HUES64 (cell line): ENCODE data around the gene MMP25.

Source experiments
- H3K27ac ChIP-seq: 2 replicates; pipeline ENCODE4 v1.7.0; 2013; ENCODE audit warnings: low read depth, low read length, inconsistent platforms
- H3K27me3 ChIP-seq: 2 replicates; pipeline ENCODE4 v1.6.1; 2013; ENCODE audit warnings: mild to moderate bottlenecking, low read length; ENCODE audit not compliant: insufficient read depth
- H3K36me3 ChIP-seq: 2 replicates; pipeline ENCODE4 v1.6.1; 2013; ENCODE audit warnings: mild to moderate bottlenecking, low read length; ENCODE audit not compliant: insufficient read depth
- H3K4me1 ChIP-seq: 2 replicates; pipeline ENCODE4 v1.6.1; 2013; ENCODE audit warnings: mild to moderate bottlenecking, low read length, moderate library complexity; ENCODE audit not compliant: insufficient read depth
- H3K4me3 ChIP-seq: 2 replicates; pipeline ENCODE4 v1.5.1; 2013; ENCODE audit warnings: mild to moderate bottlenecking, low read length, moderate library complexity
- H3K9ac ChIP-seq: 2 replicates; pipeline ENCODE4 v1.6.1; 2013; ENCODE audit warnings: mild to moderate bottlenecking, low read depth, low read length
- H3K9me3 ChIP-seq: 2 replicates; pipeline ENCODE4 v1.6.1; 2013; ENCODE audit warnings: low read depth, low read length; ENCODE audit not compliant: insufficient read depth
- WGBS: fragments of 150-250, 120-280 bp; methylation state at CpG from one replicate; pipeline ENCODE4 v1.1.7; 2013; ENCODE audit warnings: missing lambda C conversion rate; 5-methylcytosine and 5-hydroxymethylcytosine counted together

The MMP25 gene

DNA sequence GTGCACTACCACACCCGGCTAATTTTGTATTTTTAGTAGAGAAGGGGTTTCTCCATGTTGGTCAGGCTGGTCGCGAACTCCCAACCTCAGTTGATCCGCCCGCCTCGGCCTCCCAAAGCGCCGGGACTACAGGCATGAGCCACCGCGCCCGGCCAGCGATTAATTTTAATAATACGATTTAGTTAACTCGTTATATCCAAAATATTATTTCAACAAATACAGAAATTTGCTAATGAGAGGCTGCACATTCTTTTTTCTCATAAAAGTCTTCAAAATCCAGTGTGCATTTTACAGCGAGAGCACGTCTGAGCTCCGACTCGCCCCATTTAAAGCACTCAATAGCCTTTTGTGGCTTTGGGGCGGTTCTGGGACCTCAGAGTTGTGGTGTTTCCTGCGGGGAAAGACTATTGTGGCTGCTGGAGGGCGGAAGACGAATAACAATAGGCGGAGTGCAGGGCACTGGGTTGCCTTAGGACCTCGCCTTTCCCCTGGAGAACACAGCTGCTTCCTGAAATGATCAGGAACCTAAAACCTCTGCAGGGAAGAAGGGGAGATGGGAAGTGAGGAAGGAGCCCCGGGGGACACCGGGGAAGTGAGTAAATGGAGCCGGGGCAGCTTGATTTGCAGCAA is 55.6 kb downstream of the MMP25 start:
- H3K27ac ChIP-seq: peak overlapping the region; percentile 91
- no peaks in the 10 kb centered on the region for H3K27me3 ChIP-seq
- H3K9me3 ChIP-seq: no peaks in the 10 kb centered on the region
- no peak overlapping the region; the same call in 1 of the 2 replicates for H3K9ac ChIP-seq
- H3K4me3 ChIP-seq: peak overlapping the region; percentile 21; the same call in 1 of the 2 replicates
- no peaks in the 10 kb centered on the region for H3K36me3 ChIP-seq
- 29% methylated on average over 27 of the region's 27 CpGs for WGBS
- peaks cover 21% of the 10 kb centered on the region for H3K4me1 ChIP-seq

GRCh38 chr16:3106205-3106928 is 60.0 kb downstream of the MMP25 start:
- Histone ChIP-seq H3K9me3 (no peaks in the 10 kb centered on the region), H3K4me1 (peaks cover 6% of the 10 kb centered on the region), H3K27ac (peak overlapping the region; percentile 89), H3K9ac (peak overlapping the region; percentile 93), H3K27me3 (no peaks in the 10 kb centered on the region), H3K36me3 (no peaks in the 10 kb centered on the region), H3K4me3 (peak overlapping the region; percentile 86)
- under 1% methylated on average over 74 of the region's 74 CpGs for WGBS
